Vagina (tissue), 2 donors: ENCODE data around the gene SNCA.

ENCODE experiments used
- POLR2A ChIP-seq, 2 donors: fragments of 450-650 bp; IDR thresholded peaks; one replicate each; pipeline ENCODE4 v1.6.1; 2017; ENCODE audit warnings: antibody characterized with exemption in 2 of 2, mild to moderate bottlenecking in 2 of 2, moderate library complexity in 2 of 2
- TF ChIP-seq, protein P1 (sequence below), 3 experiments: fragments of 450-650 bp in 2 of 3; fragments of 200-600 bp in 1 of 3; sonication (generic) in 1 of 3; IDR thresholded peaks; one replicate each; pipeline ENCODE4 v1.5.1; 2017 to 2019; ENCODE audit warnings: antibody characterized with exemption in 3 of 3, mild to moderate bottlenecking in 2 of 3, moderate library complexity in 2 of 3

GRCh38 chr4:89876548-89876947, 39.6 kb upstream of the SNCA start:
- TF ChIP-seq, protein P1, sequence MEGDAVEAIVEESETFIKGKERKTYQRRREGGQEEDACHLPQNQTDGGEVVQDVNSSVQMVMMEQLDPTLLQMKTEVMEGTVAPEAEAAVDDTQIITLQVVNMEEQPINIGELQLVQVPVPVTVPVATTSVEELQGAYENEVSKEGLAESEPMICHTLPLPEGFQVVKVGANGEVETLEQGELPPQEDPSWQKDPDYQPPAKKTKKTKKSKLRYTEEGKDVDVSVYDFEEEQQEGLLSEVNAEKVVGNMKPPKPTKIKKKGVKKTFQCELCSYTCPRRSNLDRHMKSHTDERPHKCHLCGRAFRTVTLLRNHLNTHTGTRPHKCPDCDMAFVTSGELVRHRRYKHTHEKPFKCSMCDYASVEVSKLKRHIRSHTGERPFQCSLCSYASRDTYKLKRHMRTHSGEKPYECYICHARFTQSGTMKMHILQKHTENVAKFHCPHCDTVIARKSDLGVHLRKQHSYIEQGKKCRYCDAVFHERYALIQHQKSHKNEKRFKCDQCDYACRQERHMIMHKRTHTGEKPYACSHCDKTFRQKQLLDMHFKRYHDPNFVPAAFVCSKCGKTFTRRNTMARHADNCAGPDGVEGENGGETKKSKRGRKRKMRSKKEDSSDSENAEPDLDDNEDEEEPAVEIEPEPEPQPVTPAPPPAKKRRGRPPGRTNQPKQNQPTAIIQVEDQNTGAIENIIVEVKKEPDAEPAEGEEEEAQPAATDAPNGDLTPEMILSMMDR (IDR thresholded peaks at IDR 0.05), result no peak
- TF ChIP-seq POLR2A (IDR thresholded peaks at IDR 0.05), result no peak
